Epithelial cell of prostate (primary cell): ENCODE measurements around the gene PRRC1.

Experiments used
- DNase-seq: peaks from one replicate; pipeline ENCODE4 v3.0.0-alpha.2; 2011; ENCODE audit warnings: low read depth, low spot score
- H3K27ac ChIP-seq: fragments of 450-650 bp; 2 replicates; pipeline ENCODE4 v1.5.1; 2017; ENCODE audit warnings: mild to moderate bottlenecking

PRRC1 gene

GRCh38 chr5:127517480-127518318 is at the start of gene PRRC1:
Gene PRRC1 (plus strand): TSS chr5:127517640. CDS start chr5:127523480, 5,840 bp downstream.
- peak; percentile 34 for DNase-seq
- H3K27ac ChIP-seq: peak within 1 kb of the TSS; percentile 70

DNA sequence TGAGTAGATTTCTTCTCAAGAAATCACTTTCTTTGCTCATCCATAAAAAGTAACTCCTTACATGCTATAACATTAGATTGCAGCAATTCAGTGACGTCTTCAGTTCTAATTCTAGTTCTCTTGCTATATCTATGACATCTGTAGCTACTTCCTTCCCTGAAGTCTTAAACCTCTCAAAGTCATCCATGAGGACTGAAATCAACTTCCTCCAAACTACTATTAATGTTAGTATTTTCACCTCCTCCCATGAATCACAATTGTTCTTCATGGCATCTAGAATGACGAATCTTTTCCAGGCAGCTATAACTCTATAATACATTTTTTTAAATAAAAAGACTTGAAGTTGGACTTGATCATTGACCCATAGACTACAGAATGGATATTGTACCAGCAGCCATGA is 46.2 kb upstream of the PRRC1 start:
- DNase-seq: no peak

GRCh38 chr5:127472700-127473099 is 44.7 kb upstream of the PRRC1 start:
- no peak for DNase-seq
- H3K27ac ChIP-seq: no peak overlapping the region

More for the DNA sequence above, 46.2 kb upstream of the PRRC1 start:
- no peak overlapping the region for H3K27ac ChIP-seq

DNA sequence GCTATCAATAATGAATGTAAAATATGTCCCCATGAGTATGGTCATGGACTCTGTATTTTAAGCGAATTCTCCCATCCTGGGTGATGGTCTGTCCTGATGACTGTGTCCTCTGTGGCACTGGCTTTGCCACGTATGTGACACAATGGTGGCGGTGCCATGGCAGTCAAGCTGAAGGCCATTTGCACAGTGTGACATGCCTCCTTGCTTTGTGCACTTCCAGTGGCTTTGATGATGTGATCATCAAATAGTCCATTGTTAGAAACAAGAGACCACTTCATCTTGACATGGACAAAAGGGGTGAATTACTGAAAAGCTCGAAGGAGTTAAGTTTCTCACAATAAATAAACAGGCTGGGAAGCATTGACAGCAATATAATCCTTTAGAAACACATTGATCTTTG is 31.0 kb upstream of the PRRC1 start:
- H3K27ac ChIP-seq: no peak overlapping the region
- DNase-seq: no peak

GRCh38 chr5:127492854-127493738 is 24.3 kb upstream of the PRRC1 start:
- no peak overlapping the region for H3K27ac ChIP-seq
- DNase-seq: no peak

DNA sequence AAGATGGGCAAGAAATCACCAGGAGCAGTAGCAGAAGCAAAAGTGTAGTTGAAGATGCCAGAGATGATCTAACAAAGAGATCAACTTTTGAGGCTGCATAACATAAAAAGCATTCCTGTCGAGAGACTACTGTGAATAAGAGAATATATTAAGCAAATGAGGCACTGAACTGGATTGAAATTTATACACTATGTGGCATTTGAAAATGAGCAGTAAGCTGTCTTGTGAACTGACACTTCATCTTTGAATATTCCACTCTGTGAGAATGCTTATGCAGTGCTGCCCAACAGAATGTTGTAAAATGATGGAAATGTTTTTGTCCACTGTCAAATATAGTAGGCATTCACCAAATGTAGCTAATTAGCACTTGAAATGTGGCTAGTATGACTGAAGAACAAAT is 18.9 kb upstream of the PRRC1 start:
- DNase-seq: no peak
- H3K27ac ChIP-seq: no peak overlapping the region

- DNase-seq: no peak
- no peak overlapping the region for H3K27ac ChIP-seq
These were observed 11.5 kb upstream of the PRRC1 start for GRCh38 chr5:127505905-127506304.

DNA sequence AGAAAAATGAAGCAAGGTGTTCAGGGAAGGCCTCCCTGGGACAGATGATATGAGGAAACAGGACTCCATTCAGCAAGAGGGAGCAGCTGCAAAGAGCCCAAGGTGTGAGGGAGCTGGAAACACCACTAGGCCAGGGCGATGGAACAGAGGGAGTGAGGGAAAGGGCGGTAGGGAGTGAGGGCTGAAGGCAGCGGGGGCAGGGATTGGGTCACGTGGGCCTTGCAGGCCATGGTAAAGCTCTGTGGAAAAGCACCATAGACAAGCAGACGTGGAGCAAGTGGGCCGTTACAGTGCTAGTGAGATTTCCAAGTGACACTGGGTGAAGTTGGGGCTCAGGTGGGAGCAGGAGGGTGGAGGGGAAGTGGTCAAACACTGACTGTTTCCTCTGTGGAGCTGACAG is 10.8 kb upstream of the PRRC1 start:
- H3K27ac ChIP-seq: no peak overlapping the region
- no peak for DNase-seq

DNA sequence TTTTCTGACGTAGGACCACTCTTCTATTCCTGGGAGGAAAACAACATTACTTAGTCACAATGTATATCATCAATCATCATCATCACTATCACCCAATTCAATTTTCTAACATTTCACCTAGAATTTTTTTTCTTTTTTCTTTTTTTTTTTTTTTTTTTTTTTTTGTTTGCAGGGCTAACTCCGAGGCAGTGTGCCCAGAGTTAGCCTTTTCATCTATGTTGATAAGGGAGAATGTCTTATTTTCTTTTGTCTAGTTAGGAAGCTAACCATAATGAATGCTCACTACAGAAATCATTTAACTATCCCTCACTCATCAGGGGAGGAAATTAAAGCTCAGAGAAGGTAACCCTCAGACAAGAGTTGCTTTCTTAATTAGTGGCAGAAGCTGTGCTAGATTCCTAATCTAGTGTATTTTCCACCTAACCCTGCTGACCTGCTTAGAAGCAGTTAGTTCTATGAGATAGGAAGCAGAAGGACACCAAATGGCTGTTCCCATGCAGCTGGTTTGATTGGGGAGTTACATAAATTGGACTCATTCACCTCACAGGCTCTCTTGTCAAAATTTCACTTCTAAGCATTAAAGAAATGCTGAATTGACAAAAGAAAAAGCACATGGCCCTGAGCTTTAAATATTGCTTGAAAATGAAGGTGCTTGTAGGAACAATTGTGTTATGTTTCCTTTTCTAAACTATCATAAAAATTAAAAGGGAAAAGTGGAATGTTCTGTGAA is 8.6 kb upstream of the PRRC1 start:
- DNase-seq: no peak
- no peak overlapping the region for H3K27ac ChIP-seq

GRCh38 chr5:127513408-127513970 is 4.0 kb upstream of the PRRC1 start:
- no peak overlapping the region for H3K27ac ChIP-seq

GRCh38 chr5:127514816-127515215 is 2.6 kb upstream of the PRRC1 start:
- no peak for DNase-seq
- H3K27ac ChIP-seq: no peak overlapping the region

More at GRCh38 chr5:127513408-127513970, 4.0 kb upstream of the PRRC1 start:
- no peak for DNase-seq

GRCh38 chr5:127515693-127516440 is 1.6 kb upstream of the PRRC1 start:
- DNase-seq: no peak
- no peak overlapping the region for H3K27ac ChIP-seq

GRCh38 chr5:127517110-127517479 is 345 bp upstream of the PRRC1 start:
- H3K27ac ChIP-seq: peak overlapping the region; percentile 70
- no peak for DNase-seq

DNA sequence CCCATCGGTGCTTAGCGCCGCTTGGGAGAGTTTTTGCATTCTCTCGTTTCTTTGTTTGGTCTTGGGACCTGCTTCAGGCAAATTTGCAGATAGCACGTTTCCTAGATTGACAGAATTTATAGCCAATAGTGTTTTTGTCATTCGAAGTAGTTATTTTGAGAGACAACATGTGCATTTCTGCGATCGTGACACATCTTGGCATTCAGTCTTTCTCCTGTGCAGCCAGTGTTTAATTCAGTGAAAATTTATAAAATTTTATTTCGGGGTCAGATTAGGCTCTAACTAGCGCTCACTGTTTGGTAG is 830 bp downstream of the PRRC1 start:
- H3K27ac ChIP-seq: peak overlapping the region; percentile 70
- DNase-seq: no peak

DNA sequence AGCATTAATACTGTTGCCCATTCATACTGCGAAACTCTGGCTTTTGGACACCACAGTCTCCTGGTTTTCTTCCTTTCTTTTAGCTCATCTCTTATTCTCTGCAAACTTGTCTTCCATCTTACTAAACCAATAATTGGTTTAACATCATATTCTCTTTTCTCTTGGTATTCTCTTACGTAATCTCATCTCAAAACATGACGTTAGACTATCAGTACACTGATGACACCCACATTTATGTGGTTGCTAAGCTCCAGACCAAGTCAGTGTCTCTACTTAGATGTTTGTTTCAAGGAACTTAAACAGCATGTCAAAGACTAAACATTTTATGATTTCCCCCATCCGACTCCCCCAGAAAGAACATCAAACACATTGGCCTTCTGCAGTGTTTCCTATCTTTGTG is 2.1 kb downstream of the PRRC1 start:
- no peak overlapping the region for H3K27ac ChIP-seq
- DNase-seq: no peak

GRCh38 chr5:127521138-127521770 is 3.8 kb downstream of the PRRC1 start:
- H3K27ac ChIP-seq: no peak overlapping the region
- no peak for DNase-seq

DNA sequence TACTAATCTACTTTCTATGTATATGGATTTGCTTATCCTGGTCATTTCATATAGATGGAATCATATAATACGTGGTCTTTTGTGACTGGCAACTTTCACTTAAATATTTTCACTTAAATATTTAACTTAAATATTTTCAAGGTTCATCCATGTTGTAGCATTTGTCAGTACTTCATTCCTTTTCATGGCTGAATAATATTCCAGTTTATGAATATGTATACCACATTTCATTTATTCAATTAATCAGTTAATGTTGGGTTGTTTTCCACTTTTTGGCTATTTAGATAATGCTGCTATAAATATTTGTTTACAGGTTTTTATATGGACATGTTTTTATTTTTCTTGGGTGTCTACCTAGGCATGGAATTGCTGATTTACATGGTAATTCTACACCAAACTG is 7.7 kb downstream of the PRRC1 start:
- H3K27ac ChIP-seq: no peak overlapping the region
- no peak for DNase-seq

- no peak for DNase-seq
- no peak overlapping the region for H3K27ac ChIP-seq
These were observed 12.7 kb downstream of the PRRC1 start for GRCh38 chr5:127529904-127530682.

- no peak for DNase-seq
- H3K27ac ChIP-seq: no peak overlapping the region
These were observed 19.2 kb downstream of the PRRC1 start for GRCh38 chr5:127536687-127537086.
